Inflammatory macrophage treated with lipopolysaccharide for 1 hour (primary cell): ENCODE data around the gene UTP14C.
"Not testable (repeated sequence)": the region's sequence is repeated elsewhere in the genome, so short reads cannot be mapped to it uniquely, and the experiment has no call there.

Source experiments
- DNase-seq, 2 donors: peaks; one replicate each; pipeline ENCODE4 v3.0.0-alpha.2; 2020 to 2022

The UTP14C gene

DNA sequence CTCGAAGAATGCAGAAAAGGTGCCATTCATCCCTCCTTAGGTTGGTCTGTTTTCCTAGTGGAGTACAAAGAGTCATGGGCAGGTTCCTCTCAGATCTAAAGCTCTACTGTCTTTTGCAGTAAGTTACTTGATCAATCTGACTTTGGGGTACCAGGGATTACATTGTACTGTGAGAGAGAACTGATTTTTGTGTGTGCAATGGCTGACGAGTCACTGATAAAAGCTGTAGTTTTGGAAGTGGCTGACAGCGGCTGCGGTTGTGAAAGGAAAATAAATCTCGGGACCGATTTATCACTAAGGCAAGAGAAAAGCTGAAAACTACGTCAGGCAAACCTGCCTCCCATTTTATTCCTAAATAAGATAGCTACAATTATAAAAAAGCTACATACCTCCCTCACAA, 26.9 kb downstream of the UTP14C start:
- DNase-seq = no peak

DNA sequence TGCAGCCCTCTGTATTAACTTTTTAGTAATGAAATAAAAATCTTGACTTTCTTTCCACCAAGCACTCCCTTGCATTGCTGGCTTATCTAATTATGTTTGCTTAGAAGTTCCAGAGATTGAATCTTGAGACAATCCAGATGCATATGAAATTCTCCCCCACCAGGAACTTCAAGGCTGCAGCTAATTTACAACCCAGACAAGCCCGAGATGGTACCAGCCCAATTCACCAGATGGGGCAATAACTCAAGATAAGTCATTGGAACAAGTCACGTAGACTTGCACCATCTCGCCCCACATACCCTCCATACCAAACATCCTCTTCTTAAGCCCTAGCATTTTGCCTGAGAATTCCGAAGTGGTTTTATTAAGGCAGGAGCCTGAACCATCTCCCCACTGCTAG, 29.0 kb downstream of the UTP14C start:
- no peak for DNase-seq

DNA sequence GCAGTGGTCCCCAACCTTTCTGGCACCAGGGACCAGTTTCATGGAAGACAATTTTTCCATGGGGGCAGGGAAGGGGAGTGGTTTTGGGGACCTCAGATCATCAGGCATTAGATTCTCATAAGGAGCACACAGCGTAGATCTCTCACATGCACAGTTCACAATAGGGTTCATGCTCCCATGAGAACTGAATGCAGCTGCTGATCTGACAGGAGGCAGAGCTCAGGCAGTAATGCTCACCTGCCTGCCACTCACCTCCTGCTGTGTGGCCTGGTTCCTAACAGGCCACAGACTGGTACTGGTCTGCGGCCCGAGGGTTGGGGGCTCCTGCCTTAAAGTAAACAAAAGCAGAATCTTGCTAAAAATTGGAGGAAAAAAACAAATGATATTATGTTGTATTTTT, 36.6 kb downstream of the UTP14C start:
- not testable (repeated sequence) for DNase-seq

DNA sequence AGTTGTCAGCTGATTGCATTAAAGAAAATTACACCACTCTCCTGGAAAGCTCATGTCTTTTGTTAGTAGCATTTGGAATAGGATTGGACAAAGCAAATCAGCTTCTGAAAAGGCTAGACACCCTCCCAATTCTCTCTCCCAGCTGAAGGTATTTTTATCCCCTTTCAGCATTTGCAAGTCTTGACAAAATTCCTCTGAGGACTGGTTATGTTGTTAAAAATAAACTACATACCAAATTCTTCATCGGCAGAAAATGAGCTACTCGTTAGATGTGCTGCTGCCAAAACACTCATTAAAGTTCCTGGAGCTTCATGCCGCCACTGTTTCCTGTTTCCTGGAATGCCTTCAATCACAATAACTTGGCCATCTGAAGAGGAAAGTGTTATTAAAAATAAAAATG, 37.1 kb downstream of the UTP14C start:
- DNase-seq = no peak

DNA sequence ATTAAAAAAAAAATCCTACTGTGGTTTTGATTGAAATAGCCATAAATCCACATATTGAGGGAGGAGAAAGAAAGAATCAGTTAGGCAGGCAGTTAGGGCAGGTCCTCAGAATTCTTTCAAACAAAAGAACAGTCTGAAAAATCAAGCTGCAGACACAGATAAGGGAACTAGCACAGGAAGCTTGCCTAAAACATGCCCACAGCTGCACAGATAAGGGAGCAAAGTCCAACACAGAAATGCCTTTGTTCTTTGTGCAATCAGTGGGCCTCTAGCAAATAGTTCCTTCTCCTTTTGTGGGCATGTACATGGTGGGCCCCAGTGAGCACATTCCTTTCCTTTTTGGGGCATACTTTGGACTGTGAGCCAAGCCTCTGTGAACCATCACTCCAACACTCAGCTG, 42.7 kb downstream of the UTP14C start:
- DNase-seq = no peak

DNA sequence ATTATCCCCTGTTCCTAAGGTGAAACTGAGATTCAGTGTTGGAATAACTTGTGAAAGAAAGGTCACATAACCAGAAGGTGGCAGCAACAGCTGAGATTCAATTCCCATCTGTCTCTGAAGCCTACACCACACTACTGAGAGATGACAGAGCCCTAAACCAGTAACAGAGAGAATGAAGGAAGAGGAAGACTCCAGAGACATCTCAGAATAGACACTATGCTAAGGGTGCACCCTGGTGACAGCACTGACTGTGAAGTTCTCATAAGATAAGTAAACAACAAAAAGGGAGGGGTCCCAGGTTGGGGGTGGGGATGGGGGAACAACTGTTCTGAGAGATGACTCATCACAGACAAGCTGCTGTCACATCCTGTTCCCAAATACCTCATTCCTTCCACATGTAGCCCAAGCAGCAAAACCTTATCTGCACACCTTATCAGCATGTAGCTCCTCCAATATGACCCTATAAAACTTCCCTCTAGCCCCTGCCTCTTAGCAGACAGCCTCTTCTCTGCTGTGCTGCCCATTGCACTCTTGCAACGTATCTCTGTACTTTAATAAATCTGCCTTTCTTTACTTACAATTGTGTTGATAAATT, 46.5 kb downstream of the UTP14C start:
- DNase-seq = peak; percentile 1 to 7
